HPDE6-E6E7 (cell line): Measurements from ENCODE around the gene MS4A18.
"Not testable (repeated sequence)": the region's sequence is repeated elsewhere in the genome, so short reads cannot be mapped to it uniquely, and the experiment has no call there.

Source experiments
- DNase-seq: peaks from one replicate; pipeline ENCODE4 v3.0.0; 2011; ENCODE audit warnings: missing footprints; ENCODE audit errors: extremely low spot score

MS4A18 gene

DNA sequence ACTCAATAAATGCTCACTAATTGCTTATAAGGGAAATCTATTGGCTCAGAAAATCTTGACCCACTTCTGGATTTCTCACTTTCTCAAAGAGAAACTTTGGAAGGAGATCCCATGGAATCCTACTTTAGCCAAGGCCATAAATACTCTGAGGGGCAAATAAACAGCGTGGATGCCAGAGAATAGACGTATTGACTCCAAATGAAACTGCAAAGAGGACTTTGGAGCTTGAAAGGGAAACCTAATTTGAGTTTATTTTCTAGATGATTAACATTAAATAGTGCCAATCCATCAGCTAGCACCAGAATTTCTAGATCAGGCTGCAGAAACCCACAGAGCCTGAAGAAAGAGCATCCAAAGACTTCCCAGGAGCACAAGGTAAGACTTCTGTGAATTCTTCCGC is at the start of gene MS4A18:
MS4A18 (plus strand) TSS at position 301 of the 400 bp plus-strand sequence.
- no peak for DNase-seq

DNA sequence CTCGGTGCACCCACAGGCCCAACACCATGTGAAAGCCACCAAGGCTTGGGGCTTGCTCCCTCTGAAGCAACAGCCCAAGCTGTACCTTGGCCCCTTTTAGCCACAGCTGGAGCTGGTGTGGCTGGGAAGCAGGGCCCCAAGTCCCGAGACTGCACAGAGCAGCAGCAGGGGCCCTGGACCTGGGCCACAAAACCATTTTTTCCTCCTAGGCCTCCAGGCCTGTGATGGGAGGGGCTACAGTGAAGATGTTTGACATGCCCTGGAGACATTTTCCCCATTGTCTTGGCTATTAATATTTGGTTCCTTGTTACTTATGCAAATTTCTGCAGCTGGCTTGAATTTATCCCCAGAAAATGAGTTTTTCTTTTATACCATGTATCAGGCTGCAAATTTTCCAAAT is 46.3 kb upstream of the MS4A18 start:
- DNase-seq, result not testable (repeated sequence)

DNA sequence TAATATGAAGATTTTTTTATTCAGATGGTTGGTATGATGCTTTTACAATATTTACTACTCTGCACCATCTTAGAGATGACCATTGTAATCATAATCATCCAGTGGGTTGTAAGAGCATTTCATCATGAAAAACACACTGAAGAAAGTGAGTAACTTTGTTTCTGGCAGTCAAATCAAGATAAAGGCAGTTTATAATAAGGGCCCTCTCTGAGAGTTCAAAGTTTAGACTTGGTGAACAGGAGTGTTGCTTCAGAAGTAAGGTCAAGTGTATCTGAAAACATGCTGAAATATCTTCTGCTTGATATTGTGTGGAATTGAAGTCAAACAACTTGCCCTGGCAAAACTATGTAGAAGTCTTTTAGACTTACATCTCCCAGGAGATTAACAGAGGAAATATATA is 44.6 kb upstream of the MS4A18 start:
- DNase-seq, result no peak

DNA sequence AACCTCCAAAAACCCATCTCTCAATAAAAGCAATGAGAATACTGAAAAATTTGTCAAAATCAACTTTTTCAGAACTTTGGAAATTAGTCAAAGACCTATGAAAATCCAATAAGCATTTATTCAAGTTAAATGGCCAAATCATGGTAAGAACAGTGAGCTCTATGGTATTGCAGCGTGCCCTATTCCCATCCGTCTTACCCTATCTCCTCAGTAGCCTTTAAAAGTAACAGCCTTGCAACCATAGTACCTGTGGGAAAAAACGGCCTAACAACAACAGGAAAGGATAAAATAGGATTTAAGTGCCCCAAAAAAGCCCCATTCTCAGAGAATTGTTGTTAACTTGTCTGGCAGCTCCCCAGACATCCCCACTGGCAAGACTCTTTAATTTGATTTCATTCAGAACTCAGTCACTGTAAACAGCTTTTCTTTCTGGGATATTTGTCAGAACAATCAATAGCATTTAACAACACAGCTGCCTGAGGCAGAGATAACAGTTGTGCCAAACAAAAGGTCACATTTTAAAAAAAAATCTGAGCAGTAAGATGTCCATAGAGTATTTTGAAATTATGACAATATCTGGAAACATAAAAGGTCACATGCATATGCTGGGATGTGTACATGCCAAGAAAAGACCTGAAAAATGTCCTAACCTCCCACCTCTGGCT is 43.9 kb upstream of the MS4A18 start:
- DNase-seq, result no peak

DNA sequence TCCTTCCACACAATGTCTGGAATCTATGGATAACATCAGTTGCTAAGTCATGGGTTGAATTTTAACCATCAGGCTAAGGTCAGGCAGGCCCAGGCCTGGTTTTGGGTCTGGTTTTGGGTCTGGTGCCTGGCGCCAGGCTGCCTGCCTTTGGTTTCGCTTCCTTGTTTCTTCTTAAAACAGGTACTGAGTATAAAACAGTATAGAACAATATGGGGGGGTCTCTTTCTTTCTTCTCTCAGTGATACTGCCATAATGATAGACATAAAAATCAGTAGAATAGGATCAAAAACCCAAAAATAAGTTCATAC is 40.0 kb upstream of the MS4A18 start:
- DNase-seq, result not testable (repeated sequence)

DNA sequence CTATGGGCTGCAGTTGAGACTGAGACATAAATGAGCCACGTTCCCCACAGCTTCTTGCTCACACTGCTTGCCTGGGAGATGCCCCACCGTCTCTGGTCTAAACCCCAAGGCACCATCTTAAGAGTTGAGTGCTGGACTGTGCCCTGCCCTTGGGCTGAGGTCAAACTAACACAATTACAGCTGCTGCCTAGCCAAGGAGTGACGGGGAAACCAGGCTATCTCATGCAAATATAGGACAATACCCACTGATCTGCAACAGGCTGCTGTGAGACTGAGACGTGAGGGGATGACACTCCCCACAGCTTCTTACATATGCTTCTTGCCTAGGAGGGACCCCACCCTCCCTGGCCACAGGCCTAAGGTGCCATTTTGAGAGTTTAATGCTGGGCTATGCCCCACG is 32.9 kb upstream of the MS4A18 start:
- no peak for DNase-seq

DNA sequence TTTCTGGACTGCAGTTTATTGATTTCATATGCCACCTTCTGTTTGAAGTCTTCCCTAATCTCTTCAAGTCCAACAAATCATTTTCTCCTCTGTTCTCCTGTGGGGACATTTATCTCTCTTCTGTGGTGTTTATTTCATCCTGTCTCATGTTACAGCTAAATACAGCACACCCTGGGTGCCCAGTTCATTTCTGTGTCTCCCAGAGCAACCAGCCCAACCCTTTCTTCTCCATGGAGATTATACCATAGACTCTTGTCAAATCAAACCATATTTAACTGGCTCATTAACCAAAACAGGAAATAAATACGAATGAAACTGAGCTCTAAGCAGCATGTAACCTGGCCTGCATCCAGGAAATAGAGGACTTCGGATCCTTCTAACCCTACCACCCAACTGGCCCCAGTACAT is 25.2 kb upstream of the MS4A18 start, which contains the start of gene MS4A8:
MS4A8 (plus strand) TSS at position 329 of the 408 bp plus-strand sequence. CDS start 1,249 bp downstream, outside the sequence.
- DNase-seq, result no peak

DNA sequence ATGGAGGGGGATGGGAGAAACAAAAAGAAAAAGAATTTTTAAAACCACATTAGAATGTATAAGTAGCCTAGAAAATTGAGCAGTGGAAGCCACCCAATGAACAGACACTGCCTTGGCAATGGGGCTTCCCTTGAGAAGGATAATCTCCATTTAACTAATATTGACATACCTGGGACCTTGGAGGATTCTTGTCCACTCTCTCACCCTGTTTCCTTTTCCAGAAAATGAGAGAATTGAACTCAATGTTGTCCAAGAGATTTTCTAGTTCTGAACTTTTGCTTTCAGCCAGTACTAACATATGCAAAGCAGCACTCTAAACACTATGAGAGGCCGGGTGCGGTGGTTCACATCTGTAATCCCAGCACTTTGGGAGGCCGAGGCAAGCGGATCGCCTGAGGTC is 24.6 kb upstream of the MS4A18 start:
- no peak for DNase-seq

DNA sequence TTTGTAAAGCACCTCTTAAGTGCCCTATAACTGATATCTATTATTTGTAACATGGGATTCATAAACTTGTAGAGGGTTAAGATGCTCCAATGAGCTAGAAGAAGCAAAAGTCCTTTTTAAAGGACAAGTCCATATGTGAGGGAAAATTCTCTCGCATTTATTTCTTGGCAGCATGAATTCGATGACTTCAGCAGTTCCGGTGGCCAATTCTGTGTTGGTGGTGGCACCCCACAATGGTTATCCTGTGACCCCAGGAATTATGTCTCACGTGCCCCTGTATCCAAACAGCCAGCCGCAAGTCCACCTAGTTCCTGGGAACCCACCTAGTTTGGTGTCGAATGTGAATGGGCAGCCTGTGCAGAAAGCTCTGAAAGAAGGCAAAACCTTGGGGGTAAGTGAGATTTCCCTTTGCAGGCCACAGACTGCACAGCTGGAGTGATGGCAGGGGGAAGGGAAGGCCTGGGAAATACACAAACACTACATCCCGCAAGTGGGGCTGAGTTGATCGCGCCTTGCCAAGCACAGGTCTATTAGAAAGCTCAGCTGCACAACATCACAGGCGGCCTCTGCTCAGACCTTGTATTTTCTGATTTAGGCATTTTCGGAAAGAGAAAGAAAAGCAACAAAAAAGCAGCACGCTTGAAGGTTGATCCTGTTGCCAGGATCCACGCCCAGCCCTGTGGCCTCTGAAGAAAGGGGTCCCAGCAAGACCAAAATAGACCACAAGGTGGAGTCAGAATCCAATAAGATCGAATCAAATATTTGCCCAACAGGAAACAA is 23.6 kb upstream of the MS4A18 start:
- DNase-seq, result no peak

DNA sequence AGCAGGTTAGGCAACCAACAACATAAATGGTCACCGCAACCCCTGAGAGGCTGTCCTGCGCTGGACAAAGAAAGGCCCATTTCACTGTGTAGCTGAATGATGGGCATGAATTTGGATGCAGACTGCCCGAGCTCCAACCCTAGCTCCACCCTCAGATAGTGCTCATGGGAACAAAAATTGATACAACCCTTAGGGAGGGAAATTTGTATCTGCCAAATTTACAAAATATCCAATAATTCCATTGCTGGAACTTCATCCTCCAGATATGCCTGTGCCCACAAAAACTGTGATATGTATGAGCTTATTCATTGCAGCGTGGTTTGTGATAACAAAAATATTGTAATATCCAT is 23.1 kb upstream of the MS4A18 start:
- no peak for DNase-seq

DNA sequence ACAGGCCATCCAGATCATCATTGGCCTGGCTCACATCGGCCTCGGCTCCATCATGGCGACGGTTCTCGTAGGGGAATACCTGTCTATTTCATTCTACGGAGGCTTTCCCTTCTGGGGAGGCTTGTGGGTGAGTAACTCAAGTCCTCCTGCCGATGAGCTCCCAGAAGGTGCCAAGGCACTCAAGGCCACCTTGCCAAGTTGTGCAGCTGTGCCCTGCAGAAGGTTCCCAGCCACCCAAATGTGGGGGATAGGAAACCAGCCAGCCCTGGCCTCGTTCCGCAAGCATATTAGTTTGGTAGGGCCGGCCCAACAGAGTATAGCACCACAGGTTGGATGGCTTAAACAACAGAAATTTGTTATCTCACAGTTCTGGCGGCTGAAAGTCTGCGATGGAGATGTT is 21.1 kb upstream of the MS4A18 start:
- no peak for DNase-seq

DNA sequence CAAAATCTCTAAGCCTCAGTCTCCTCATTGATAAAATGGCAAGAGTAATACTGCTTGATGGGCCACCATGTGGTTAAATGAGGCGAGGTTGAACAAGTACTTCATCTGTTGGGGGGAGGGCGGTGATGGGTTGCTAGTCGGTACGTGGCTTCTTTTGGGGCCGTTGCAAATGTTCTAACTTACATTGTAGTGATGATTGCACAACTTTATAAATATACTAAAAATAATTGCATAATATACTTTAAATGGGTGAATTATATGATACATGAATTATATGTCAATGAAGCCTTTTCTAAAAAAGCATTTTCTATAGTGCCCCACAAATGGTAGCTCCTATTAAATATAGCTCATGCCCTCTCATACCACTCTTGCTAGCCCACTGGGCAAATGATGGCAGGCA is 18.6 kb upstream of the MS4A18 start:
- DNase-seq, result no peak

DNA sequence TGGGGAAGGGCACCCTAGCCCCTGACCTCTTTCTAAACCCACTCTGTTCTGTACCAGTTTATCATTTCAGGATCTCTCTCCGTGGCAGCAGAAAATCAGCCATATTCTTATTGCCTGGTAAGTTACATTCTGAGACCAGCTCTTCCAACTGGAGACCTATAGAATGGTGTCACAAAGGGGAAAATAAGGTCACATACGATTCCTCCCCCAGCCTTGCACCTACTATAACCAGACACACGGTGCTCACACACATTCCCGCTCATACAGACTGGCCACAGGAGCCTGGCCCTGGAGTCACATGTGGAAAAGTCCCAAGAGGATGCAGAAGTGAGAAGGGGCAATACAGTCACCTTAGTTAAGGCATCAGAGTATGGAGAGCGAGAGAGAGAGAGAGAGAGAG is 17.6 kb upstream of the MS4A18 start:
- no peak for DNase-seq

DNA sequence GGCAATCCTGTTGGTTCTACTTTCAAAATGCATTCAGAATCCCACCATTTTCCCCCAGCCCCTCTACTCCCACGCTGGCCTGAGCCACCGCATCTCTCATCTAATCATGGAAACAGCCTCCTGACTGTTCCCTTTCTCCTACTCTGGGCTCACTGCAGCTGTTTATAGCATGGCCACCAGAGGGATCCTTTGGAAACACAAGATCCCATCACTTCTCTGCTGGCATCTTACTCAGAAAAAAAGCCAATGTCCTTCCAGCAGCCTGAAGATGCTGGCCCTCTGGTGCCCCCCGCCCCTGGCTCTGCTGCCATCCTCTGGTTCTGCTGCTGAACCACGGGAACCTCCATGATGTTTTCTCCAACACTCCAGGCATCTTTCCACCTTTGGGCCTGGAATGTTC is 14.0 kb upstream of the MS4A18 start:
- DNase-seq, result no peak

DNA sequence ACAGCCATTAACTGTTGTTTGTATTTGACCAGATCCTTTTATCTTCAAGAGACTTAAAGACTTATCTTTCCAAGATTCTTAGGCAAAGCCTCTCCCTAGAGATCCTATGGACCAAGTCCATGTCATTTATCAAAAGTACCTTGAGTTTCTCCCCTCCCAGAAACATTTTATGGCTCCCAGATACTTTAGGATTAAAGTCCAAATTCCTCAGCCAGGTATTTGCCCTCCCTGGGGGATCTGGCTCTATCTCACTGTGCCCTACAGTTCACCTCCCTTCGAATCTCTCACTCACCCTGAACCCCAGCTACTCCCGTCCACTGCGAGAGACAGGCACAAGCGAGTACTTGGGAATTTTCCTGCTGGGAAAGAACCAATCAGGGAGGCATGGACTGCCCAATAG is 13.2 kb upstream of the MS4A18 start:
- DNase-seq, result no peak

DNA sequence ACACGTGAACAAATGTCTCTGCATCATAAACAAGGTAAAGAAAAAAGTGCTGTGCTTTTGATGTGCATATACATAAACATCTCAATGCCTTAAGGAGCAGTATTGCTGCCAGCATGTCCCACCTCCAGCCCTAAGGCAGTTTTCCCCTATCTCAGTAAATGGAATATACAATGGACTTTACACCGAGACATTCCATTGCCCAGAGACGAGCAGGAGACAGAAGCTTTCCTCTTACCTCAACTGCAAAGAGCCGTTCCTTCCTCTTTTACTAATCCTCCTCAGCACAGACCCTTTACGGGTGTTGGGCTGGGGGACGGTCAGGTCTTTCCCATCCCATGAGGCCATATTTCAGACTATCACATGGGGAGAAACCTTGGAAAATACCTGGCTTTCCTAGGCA is 11.1 kb upstream of the MS4A18 start:
- DNase-seq, result not testable (repeated sequence)

DNA sequence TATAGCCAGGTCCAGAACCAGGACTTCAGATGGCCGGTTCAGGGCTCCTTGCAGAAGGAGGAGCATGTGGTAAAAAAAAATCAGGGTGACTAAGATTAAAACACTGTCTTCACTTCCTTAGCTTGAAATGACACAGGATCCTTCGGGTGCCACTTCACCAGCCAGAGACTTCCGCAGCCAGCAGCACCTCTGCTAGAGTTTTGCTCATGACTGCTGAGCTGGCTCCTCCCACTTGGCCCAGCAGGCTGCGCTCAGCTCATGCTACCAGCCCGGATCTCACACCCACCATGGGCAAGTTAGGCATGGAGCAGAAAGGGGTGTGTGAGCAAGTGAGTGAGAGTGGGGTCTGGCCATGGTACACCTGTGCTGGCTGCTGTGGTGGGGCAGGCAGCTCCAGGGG is 6.6 kb upstream of the MS4A18 start:
- DNase-seq, result no peak

DNA sequence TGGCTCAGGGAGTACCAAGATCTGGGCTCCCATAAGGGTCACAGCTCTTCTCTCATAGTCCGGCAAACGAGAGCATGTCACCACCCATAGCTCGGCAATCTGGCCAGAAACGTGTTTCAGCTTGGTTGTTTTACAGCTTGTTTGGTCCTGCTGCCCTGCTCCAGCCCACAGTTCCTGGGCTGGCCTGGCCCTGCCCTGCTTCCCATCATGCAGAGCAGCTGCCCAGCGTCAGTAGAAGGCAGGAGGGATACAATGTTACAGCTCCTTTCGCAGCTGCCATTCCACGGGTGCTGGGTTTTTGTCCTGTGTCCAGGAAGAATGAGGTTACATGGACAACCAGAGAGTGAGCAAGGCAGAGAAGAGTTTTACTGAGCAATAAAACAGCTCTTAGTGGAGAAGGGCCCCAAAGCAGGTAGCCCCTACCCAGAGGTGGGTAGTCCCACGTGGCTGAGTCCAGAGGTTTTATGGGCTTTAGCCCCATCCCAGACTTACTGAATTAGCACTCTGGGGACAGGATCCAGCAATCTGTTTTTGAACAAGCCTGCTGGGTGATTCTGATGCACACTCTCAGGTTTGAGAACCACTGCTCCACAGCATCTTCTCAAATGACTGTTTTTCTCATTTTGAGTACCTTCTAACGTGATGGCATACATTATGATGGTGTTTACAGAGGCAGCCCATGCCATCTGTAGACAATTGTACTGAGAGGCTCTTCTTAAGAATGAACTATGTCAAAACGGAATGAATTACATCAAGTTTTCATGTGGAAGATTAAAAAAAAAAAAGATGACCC is 5.8 kb upstream of the MS4A18 start:
- no peak for DNase-seq

DNA sequence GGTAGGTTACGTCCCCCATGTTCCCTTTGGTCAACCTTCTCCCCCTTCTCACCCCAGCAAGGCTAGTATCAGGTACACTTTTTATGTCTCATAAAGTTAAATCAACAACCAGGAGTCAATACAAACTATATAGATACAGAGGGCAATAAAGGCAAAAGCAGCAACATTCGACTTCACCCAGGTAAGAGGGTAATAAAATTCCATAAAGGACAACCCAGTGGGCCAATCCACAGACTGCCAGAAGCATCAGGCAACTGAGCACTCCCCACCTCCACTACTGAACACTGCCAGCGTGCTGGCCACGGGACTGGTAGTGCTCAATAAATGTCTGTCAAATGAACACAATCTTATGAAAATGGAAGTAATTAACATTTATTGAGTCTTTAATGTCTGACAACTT is 5.1 kb upstream of the MS4A18 start:
- DNase-seq, result no peak

DNA sequence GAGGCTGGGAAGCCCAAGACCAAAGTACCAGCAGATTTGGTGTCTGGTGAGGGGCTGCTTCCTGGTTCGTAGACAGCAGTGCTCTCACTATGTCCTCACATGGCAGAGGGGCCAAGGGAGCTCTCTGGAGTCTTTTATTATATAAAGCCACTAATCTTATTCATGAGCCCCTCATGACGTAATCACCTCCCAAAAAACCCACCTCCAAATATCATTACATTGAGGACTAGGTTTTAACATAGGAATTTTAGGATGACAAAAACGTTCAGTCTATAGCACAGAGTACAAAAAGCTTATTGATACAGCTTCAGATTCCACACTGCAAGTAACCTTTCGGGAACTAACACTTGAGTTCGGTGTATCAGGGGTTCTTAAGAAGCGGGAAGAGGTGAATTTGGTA is 4.1 kb upstream of the MS4A18 start:
- DNase-seq, result no peak

DNA sequence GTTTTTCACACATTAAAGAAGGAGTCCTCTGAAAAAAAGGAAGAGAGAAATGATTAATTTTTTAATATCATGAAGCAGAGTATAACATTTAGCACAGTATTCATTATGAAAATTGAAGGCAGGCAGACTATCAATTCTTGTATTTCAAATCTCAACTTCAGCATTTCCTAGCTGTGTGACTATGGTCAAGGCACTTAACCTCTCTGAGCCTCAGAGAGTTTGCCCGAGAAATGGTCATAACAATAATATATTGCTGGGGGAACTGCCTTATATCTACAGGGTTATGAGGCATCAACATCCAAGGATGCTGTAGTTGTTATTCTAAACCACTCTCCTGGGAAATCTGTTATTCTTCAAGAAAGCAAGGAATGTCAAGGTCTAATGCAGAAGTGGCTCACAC is 1.1 kb downstream of the MS4A18 start:
- no peak for DNase-seq

DNA sequence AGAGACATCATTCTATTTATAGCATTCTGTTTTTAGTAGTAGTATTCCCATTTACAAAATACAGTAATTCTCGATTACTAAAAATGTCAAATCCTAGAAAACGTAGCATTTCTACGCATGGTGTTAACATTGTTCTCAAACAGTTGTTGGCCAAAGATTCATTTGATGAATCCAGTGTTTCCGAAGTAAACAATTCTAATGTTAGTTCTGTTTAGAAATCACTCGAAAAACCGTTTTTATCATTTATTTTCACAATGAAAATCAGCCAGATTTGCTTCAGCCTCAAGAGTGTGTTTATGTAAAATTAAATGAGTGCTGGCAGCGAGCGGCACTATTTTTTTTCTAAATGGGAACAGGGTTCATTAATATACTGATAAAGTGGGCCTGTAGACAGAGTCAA is 7.1 kb downstream of the MS4A18 start:
- DNase-seq, result no peak

DNA sequence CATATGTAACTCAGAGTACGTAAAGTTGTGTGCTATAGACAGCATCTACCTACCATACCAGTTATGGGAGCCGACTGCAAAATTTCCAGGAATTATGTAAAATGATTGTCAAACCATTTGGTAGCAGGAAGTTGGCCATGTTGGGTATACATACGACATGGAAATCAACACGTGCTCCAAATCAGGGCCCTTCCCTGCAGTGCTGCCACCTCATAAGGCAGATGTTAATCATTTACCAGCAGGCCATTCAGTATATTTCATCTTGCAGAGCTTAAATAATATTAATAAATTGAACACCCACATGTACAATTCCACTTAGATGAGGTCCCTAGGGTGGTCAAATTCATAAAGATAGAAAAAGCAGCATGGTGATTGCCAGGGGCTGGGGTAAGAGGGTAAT is 9.8 kb downstream of the MS4A18 start:
- DNase-seq, result no peak
